ENCODE results near the gene TFE3.
"Not testable (repeated sequence)": the region's sequence is repeated elsewhere in the genome, so short reads cannot be mapped to it uniquely, and the experiment has no call there.

DNA sequence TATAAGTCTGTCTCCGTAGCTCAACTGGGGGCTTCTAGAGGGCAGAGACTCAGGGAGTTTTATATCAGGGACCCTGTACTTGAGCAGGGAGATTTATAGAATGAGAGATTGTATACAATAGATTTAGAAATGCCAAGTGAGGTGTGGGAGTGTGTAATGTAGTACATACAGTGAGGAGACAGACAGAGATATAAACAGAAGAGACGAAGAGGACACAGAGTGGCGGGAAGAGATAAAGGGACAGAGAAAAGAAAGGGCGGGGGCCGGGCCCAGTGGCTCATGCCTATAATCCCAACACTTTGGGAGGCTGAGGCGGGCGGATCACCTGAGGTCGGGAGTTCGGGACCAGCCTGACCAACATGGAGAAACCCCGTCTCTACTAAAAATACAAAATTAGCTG is 62.8 kb downstream of the TFE3 start:
- TF ChIP-seq EZH2 (IDR thresholded peaks at IDR 0.05; ENCODE audit: borderline replicate concordance, low read depth, low read length, severe bottlenecking); POLR2A (IDR thresholded peaks at IDR 0.05; ENCODE audit: low read depth, low read length); POLR2AphosphoS5 (IDR thresholded peaks at IDR 0.05; ENCODE audit: insufficient read depth, low read depth, low read length): not testable (repeated sequence)
- TF ChIP-seq, protein P1, sequence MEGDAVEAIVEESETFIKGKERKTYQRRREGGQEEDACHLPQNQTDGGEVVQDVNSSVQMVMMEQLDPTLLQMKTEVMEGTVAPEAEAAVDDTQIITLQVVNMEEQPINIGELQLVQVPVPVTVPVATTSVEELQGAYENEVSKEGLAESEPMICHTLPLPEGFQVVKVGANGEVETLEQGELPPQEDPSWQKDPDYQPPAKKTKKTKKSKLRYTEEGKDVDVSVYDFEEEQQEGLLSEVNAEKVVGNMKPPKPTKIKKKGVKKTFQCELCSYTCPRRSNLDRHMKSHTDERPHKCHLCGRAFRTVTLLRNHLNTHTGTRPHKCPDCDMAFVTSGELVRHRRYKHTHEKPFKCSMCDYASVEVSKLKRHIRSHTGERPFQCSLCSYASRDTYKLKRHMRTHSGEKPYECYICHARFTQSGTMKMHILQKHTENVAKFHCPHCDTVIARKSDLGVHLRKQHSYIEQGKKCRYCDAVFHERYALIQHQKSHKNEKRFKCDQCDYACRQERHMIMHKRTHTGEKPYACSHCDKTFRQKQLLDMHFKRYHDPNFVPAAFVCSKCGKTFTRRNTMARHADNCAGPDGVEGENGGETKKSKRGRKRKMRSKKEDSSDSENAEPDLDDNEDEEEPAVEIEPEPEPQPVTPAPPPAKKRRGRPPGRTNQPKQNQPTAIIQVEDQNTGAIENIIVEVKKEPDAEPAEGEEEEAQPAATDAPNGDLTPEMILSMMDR (IDR thresholded peaks at IDR 0.05; ENCODE audit: extremely low read depth in 1 of 2, insufficient read depth in 1 of 2, low read depth in 1 of 2, low read length in 2 of 2): not testable (repeated sequence)
- TF ChIP-seq, protein P2, sequence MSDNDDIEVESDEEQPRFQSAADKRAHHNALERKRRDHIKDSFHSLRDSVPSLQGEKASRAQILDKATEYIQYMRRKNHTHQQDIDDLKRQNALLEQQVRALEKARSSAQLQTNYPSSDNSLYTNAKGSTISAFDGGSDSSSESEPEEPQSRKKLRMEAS (IDR thresholded peaks at IDR 0.05; ENCODE audit: insufficient read depth, insufficient read length): not testable (repeated sequence)
